ENCODE measurements around the gene LMNTD2. TPM values are rescaled to one million over a fixed set of nuclear protein-coding genes. Genes with fewer than 3 reads are reported as not detected.
A peak's percentile ranks its signal among the peaks of the same experiment; 100 is the strongest.

The LMNTD2 gene
- total RNA-seq, 2 donors from 2014 or later, result 8.7 to 19.2 TPM

DNA sequence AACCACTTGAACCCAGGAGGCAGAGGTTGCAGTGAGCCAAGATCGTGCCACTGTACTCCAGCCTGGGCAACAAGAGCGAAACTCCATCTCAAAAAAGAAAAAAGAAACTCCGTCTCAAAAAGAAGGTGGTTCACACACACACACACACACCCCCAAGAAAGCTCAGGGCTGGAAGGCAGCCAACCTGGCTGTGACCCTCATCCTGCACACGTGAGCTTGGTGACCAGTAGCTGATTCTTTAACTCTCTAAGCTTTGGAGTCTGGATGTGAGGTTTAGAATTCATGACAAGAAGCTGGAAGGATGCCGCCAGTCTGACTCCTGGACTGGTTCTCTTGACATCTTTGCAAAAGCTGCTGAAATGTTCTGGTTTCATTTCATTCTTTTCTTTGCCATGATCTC lies 51.6 kb downstream of the LMNTD2 start:
- intact Hi-C loops (cut with DNase I), result loop anchor here (5.0 to 10.0 kb wide), 2 partner anchors 102 to 274 kb away; partner anchors contain the start of genes PSMD13 and SIRT3
- TF ChIP-seq POLR2A (IDR thresholded peaks at IDR 0.05) (no peak), POLR2AphosphoS5 (IDR thresholded peaks at IDR 0.05) (no peak)
- TF ChIP-seq, protein P1, sequence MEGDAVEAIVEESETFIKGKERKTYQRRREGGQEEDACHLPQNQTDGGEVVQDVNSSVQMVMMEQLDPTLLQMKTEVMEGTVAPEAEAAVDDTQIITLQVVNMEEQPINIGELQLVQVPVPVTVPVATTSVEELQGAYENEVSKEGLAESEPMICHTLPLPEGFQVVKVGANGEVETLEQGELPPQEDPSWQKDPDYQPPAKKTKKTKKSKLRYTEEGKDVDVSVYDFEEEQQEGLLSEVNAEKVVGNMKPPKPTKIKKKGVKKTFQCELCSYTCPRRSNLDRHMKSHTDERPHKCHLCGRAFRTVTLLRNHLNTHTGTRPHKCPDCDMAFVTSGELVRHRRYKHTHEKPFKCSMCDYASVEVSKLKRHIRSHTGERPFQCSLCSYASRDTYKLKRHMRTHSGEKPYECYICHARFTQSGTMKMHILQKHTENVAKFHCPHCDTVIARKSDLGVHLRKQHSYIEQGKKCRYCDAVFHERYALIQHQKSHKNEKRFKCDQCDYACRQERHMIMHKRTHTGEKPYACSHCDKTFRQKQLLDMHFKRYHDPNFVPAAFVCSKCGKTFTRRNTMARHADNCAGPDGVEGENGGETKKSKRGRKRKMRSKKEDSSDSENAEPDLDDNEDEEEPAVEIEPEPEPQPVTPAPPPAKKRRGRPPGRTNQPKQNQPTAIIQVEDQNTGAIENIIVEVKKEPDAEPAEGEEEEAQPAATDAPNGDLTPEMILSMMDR (IDR thresholded peaks at IDR 0.05), result no peak
- no peak for DNase-seq (ENCODE audit: low spot score)
- Histone ChIP-seq H3K36me3 (no peaks in the 10 kb centered on the region), H3K27ac (no peak overlapping the region), H3K9me3 (no peaks in the 10 kb centered on the region), H3K4me1 (replicated peaks) (peaks cover 14% of the 10 kb centered on the region), H3K27me3 (replicated peaks; ENCODE audit: insufficient read depth) (no peaks in the 10 kb centered on the region), H3K4me3 (no peak overlapping the region)
- WGBS, result 84% methylated on average over 5 of the region's 5 CpGs

DNA sequence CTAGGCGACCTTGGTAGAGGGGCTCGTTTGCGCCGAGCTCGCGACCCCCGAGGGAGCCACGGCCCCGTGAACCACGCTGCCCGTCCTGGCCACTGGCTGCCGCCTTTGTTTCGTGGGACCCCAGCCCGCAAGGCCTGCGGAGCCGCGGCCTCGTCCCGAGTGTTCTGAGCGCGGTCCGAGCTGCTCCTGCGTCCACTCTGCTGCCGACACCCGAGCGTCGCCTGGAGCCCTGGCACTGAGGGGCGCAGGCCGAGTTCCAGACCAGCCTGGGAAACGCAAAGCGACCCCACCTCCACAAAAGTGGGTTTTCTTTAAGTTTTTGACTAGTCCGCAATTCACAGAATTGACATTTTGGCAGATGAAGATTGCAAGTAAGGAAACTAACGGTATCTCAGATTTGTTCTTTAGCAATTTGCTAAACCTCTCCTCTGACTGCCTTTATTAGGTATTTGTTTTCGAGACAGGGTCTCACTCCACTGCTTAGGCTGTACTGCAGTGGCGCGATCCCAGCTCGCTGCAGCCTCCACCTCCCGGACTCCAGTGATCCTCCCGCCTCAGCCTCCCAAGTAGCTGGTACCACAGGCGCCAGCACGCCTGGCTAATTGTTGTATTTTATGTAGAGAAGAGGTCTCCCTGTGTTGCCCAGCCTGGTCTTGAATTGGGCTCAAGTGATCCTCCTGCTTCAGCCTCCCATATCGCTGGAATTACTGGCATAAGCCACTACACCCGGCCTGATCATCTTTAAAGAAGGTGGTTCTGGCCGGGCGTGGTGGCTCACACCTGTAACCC lies 52.6 kb downstream of the LMNTD2 start:
- 33% methylated on average over 45 of the region's 45 CpGs for WGBS
- intact Hi-C loops (cut with DNase I), result loop anchor here (5.0 to 10.0 kb wide), 2 partner anchors 101 to 273 kb away; partner anchors contain the start of genes PSMD13 and SIRT3
- no peak for DNase-seq (ENCODE audit: low spot score)
- peak overlapping the region; percentile 99 for H3K27ac ChIP-seq
- H3K4me3 ChIP-seq, result peak overlapping the region; percentile 79 to 92
- no peak for TF ChIP-seq POLR2A (IDR thresholded peaks at IDR 0.05)
- TF ChIP-seq POLR2AphosphoS5 (IDR thresholded peaks at IDR 0.05), result no peak
- TF ChIP-seq, protein P1 (IDR thresholded peaks at IDR 0.05), result no peak
- no peaks in the 10 kb centered on the region for H3K36me3 ChIP-seq
- no peaks in the 10 kb centered on the region for H3K27me3 ChIP-seq (replicated peaks; ENCODE audit: insufficient read depth)
- H3K9me3 ChIP-seq, result no peaks in the 10 kb centered on the region
- peaks cover 14% of the 10 kb centered on the region for H3K4me1 ChIP-seq (replicated peaks)

DNA sequence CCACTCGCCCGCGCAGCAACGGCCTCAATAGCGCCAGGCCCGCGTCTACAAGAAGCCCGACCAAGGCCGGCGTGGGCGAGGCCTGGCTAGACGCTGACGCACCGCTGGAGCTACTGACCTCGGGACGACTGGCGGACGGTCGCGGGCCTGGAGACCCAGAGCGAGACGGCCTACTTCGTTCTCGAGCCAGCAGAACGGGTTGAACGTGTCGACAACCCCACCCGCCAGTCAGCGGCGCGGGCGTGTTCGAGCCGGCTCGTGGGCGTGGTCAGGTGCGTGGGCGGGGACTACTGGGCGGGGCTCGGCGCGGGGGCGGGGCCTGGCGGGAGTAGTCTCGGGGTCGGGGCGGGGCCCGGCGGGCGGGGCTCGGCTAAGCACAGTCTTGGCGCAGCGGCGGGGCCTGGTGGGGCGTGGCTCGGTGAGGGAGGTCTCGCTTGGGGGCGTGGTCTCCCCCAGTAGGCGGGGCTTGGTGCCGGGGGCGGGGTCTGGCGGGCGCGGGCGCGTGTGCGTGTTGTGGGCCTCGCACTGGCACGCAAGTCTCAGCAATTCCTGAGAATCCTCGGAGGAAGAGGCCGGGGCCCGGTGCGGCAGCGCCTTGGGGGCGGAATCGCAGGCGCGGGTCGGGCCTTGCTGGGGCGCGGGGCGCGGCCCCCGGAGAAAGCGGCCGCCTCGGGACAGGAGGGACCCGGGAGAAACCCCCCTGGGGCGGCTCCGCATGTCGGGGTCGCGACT lies 53.4 kb downstream of the LMNTD2 start, which contains the start of gene RNH1:
TSS of gene RNH1 (minus strand) at position 248 of the 732 bp plus-strand sequence. CDS start 5,080 bp downstream, outside the sequence.
- Histone ChIP-seq H3K4me3 (peak within 1 kb of the TSS; percentile 79 to 92), H3K36me3 (no peaks in the 10 kb centered on the region), H3K27me3 (replicated peaks; ENCODE audit: insufficient read depth) (no peaks in the 10 kb centered on the region), H3K9me3 (no peaks in the 10 kb centered on the region), H3K4me1 (replicated peaks) (peaks cover 14% of the 10 kb centered on the region), H3K27ac (peak within 1 kb of the TSS; percentile 99)
- TF ChIP-seq POLR2AphosphoS5 (IDR thresholded peaks at IDR 0.05) (no peak), POLR2A (IDR thresholded peaks at IDR 0.05) (peak; percentile 61)
- TF ChIP-seq, protein P1 (IDR thresholded peaks at IDR 0.05), result peak in 2 of 4 experiments; percentile 2 to 18
- intact Hi-C loops (cut with DNase I), result loop anchor here (5.0 to 10.0 kb wide), 2 partner anchors 100 to 272 kb away; partner anchors contain the start of genes PSMD13 and SIRT3
- 2% methylated on average over 45 of the region's 93 CpGs for WGBS
- DNase-seq (ENCODE audit: low spot score), result peak; percentile 99

DNA sequence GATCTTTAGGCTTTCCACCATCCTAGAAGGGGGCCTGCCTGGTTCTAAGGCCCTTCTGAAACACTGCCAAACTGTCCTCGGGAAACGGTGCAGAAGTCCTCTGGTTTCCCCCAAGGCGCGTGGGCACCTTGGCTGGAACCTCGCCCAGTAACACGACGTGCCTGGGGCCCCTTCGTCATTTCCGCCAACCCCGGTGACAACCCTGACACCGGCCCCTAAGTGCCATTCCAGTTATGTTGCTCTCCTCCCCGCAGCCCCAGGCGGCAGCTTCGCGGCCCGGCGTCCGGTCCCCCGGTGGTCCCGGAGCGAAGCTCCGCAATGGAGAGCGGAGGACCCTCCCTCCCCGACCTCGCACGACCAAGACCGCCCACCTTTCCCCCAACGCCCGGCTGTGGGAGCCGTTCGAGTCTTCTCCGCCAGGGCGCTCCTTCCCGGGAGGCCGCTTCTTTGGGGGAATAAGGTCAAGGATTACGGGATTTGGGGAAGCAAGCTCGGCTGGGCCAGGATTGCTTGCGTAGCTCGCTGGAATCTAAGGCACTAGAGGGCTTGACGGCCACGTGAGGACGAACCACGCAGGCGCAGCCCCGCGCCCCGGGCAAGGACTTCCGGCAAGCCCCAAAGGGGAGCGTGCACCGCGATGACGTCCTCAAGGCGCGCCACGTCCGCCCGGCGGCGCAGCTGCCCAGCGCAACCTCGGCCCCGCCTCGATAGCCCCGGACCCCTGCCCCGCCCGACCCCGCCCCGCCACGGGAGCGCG lies 54.1 kb downstream of the LMNTD2 start:
- intact Hi-C loops (cut with DNase I), result loop anchor here (5.0 to 10.0 kb wide), 2 partner anchors 99 to 272 kb away; partner anchors contain the start of genes PSMD13 and SIRT3
- Histone ChIP-seq H3K4me1 (replicated peaks) (peaks cover 14% of the 10 kb centered on the region), H3K27me3 (replicated peaks; ENCODE audit: insufficient read depth) (no peaks in the 10 kb centered on the region), H3K27ac (peak overlapping the region; percentile 99), H3K36me3 (no peaks in the 10 kb centered on the region), H3K9me3 (no peaks in the 10 kb centered on the region), H3K4me3 (peak overlapping the region; percentile 79 to 92)
- peak; percentile 91 for TF ChIP-seq POLR2AphosphoS5 (IDR thresholded peaks at IDR 0.05)
- TF ChIP-seq POLR2A (IDR thresholded peaks at IDR 0.05), result peak; percentile 50
- TF ChIP-seq, protein P1 (IDR thresholded peaks at IDR 0.05), result peak in 2 of 4 experiments; percentile 32 to 35
- peak; percentile 95 for DNase-seq (ENCODE audit: low spot score)
- WGBS, result under 1% methylated on average over 71 of the region's 71 CpGs
